GM20431 (cell line): ENCODE results near the gene SPATA21.

Source experiments
- in situ Hi-C: fragments of 300-500 bp; cut with MseI, MboI; formaldehyde crosslinking; loops from one replicate; pipeline ENCODE4 v1.15.0; 2020; ENCODE audit warnings: low sequenced_read_pairs; ENCODE audit not compliant: unreplicated experiment

Gene SPATA21

GRCh38 chr1:16387201-16388188 lies 49.7 kb downstream of the SPATA21 start:
- in situ Hi-C loops, result no loop called here

- in situ Hi-C loops, result no loop called here
Measured at GRCh38 chr1:16386454-16387113, 50.6 kb downstream of the SPATA21 start.

- in situ Hi-C loops, result no loop called here
Measured at GRCh38 chr1:16385659-16386453, 51.4 kb downstream of the SPATA21 start.

DNA sequence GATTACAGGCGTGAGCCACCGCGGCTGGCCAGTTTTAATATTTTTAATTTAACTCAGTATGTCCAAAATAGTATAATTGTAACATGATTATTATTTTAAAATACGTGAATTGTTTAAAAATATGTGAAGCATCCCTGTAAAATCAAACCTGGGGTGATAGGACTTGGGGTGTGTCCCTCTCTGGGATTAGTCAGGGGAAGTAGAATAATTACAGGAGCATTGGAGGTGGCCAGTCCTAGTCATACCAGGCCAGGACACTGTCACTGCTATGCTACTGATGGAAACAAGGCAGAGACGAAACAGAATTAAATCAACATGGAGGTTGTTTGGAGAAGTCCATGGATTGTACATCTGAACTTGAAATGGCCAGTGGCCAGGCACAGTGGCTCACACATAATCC lies 53.3 kb downstream of the SPATA21 start:
- in situ Hi-C loops, result no loop called here

- in situ Hi-C loops, result no loop called here
Measured at GRCh38 chr1:16380868-16381267, 56.4 kb downstream of the SPATA21 start.

- in situ Hi-C loops, result no loop called here
Measured at GRCh38 chr1:16378443-16378842, 58.8 kb downstream of the SPATA21 start.

DNA sequence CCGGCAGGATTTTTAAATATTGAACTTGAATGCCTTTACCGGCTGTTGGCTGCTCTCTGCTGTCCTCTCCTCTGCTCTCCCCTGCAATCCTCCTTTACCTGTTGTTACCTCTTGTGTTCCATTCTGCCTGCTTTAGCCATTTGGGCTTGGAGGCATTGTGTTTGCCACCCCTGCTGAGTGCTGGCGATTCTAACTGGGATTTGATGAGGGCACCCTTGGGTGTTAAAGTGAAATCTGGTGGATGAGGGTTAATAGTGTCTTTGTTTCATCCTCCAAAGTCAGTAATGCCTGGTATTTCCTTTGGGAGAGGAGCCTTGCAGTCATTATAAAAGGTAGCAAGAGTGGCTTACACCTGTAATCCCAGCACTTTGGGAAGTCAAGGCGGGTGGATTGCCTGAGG lies 60.3 kb downstream of the SPATA21 start:
- in situ Hi-C loops, result no loop called here

- in situ Hi-C loops, result no loop called here
Measured at GRCh38 chr1:16375521-16376340, 61.5 kb downstream of the SPATA21 start.

GRCh38 chr1:16374266-16374665 lies 63.0 kb downstream of the SPATA21 start:
- in situ Hi-C loops, result loop anchor here (25.0 kb wide), 1 partner anchor 287 kb away; no protein-coding TSS in a partner anchor

- in situ Hi-C loops, result loop anchor here (25.0 kb wide), 1 partner anchor 285 kb away; no protein-coding TSS in a partner anchor
Measured at GRCh38 chr1:16372535-16373285, 64.5 kb downstream of the SPATA21 start.

GRCh38 chr1:16371725-16372124 lies 65.5 kb downstream of the SPATA21 start:
- in situ Hi-C loops, result loop anchor here (25.0 kb wide), 1 partner anchor 284 kb away; no protein-coding TSS in a partner anchor

DNA sequence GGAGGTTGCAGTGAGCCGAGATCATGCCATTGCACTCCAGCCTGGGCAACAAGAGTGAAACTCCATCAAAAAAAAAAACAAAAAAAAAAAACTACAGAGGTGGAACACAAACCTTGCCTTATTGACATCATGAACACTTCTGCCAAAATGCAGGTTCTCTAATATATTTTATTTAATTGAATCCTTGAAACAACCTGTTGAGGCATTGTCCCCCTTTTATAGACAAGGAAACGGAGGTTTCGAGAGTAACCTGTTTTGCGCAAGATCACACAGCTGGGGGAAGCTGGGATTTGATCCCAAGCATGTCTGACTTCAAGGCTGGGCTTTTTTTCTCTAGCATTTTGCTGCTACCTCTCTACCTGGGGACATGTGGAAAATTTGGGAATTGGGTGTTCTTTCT lies 67.4 kb downstream of the SPATA21 start:
- in situ Hi-C loops, result loop anchor here (25.0 kb wide), 1 partner anchor 283 kb away; no protein-coding TSS in a partner anchor

DNA sequence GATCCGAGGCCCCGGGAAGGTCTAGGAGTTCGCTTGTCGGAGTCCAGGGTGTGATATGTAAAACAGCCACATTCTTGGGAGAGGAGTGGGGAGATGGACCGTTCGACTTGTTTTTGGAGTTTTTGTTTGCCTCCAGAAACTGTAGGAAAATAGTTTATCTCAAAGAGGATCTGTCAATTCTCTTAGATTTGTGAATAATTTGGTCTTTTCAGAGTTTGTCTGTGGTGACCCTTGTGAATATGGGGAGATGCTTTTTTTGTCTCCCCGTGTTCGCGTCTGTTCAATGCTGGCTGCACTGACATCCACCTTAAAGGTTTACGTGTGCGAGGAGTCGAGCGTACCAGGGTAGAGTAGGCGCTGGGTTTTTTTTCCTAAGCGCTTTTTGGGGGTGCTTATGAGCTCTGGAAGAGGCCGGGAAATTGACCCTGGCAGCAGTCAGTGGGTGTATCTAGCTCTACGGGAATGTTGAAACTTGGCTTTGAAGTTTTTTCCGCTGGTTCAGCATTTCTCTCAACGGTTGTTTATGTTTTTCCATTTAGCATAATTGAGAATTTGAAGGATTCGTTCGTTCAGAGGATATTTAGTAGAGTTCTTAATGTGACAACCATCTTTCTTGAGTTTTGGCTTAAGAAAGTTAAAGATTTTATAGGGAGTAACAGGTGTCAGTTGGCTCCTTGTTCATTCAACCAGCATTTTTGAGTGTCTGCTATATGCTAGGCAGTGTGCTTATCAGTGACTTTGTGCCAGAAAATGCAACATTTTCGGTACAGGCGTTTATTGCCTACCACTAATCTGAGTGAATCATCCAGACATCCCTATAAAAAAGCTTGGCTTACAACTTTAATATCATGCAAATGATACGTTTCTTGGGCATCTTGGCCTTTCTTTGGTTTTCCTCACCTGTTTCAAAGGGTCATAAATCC lies 69.0 kb downstream of the SPATA21 start:
- in situ Hi-C loops, result loop anchor here (25.0 kb wide), 1 partner anchor 281 kb away; no protein-coding TSS in a partner anchor

DNA sequence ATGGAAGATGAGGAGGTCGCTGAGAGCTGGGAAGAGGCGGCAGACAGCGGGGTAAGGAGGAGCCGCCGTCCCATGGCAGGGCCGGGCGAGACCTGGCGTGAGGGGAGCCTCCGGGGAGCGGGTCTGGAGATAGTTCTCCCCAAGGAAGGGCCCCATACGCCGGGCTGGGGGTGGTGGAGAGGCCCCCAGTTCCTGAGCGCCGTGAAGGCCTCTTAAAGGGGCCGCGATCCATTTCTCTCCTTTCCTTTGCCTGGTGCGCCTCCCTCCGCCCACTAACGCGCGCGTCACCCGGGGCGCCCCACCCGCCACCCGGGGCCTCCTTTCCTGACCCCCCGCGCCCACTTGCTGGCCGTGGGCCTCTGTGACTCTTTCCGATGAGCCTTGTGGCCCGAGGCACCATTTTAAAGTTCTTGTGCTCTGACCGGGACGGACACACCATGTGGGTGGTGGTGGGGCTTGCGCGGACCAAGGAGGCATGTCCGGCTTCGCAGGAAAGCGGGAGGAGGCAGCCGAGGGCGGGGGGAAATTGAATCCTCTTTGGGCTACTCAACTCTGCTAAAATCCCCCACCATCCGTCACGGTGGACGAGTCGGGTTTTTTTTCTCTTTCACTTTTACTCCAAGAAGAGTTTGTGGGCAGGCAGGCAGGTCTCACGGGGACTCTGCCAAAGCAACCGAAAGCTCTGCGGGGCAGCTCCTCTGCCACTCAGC lies 69.8 kb downstream of the SPATA21 start:
- in situ Hi-C loops, result loop anchor here (25.0 kb wide), 1 partner anchor 280 kb away; no protein-coding TSS in a partner anchor

DNA sequence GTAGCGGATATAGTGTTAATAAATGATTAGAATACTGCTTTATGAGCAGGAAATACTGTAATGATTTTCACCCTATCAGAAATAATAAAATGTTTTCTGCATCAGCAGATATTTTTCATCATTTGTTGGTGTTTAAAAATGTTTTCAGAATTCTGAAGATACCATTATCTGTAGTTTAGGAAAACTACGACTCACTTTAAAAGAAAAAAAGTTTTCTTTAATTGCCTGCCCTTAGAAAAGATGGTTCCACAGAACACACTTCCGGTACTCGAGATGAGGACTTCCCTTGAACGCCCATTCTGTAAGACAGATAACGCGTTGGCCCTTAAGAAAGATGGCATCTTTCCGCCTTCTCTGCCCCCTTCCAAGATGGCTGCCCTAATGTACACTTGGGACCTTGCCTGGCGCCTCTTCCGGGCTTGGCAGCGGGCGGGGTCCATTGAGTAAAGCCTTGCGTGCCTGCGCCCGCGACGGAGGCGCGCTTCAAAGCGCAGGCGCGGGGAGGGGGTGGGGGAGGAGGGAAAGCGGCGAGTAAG lies 70.4 kb downstream of the SPATA21 start, which contains the start of gene SZRD1:
Gene SZRD1, plus strand, starts transcription at position 521 of the 536 bp plus-strand sequence. CDS start 16 bp downstream, outside the sequence.
- in situ Hi-C loops, result loop anchor here (25.0 kb wide), 1 partner anchor 279 kb away; no protein-coding TSS in a partner anchor

- in situ Hi-C loops, result loop anchor here (25.0 kb wide), 1 partner anchor 278 kb away; no protein-coding TSS in a partner anchor
Measured at GRCh38 chr1:16365146-16365498, 72.1 kb downstream of the SPATA21 start.
